GM12878 (cell line): Measurements from ENCODE around the gene MSI2. TPM values are rescaled to one million over a fixed set of nuclear protein-coding genes. Genes with fewer than 3 reads are reported as not detected.

ENCODE experiments used
- ATAC-seq: fragments of 200-7000 bp; cut with Tn5 transposase; 3 replicates; pipeline ENCODE4 v1.9.1; 2020; ENCODE audit warnings: mild to moderate bottlenecking, moderate library complexity
- BruUV-seq: library from RNA; stranded (reverse); fragments of 400-500 nt; replicated peaks from 2 replicates; lab custom pipeline; 2021; lab: Mats Ljungman, UMichigan
- CTCF ChIA-PET: fragments of 300-600 bp; sonication (Branson Sonifier 250); formaldehyde crosslinking; extraction: SDS; loops from one replicate; lab custom pipeline; 2021; ENCODE audit warnings: inconsistent platforms; lab: Yijun Ruan, JAX
- POLR2A ChIA-PET: fragments of 350-600 bp; formaldehyde crosslinking; extraction: SDS; loops from one replicate; lab custom pipeline; 2021; ENCODE audit warnings: inconsistent platforms; lab: Charles Lee
- RAD21 ChIA-PET: fragments of 300-600 bp; sonication (Branson Sonifier 250); formaldehyde crosslinking; loops from one replicate; lab custom pipeline; 2023; ENCODE audit warnings: antibody characterized with exemption; ENCODE audit not compliant: unreplicated experiment; lab: Charles Lee
- SMC1A ChIA-PET: fragments of 300-600 bp; sonication (Branson Sonifier 250); formaldehyde crosslinking; loops from one replicate; lab custom pipeline; 2023; ENCODE audit not compliant: unreplicated experiment, uncharacterized antibody; lab: Charles Lee
- DNase-seq: peaks from one replicate; pipeline ENCODE4 v3.0.0-alpha.2; 2011; ENCODE audit warnings: low read depth, low spot score
- FAIRE-seq: peaks from 3 replicates; lab custom pipeline; 2011; peaks lifted over from hg19 to GRCh38; lab: Jason Lieb, UNC
- H2AFZ ChIP-seq: 2 replicates; pipeline ENCODE4 v1.6.0; 2011; ENCODE audit warnings: low read depth, low read length, control low read depth; ENCODE audit not compliant: control insufficient read depth
- H3K27ac ChIP-seq: 2 replicates; pipeline ENCODE4 v1.5.1; 2011; ENCODE audit warnings: control low read depth; ENCODE audit not compliant: control insufficient read depth, insufficient read depth
- H3K27me3 ChIP-seq, 2 experiments: replicated peaks in 1 of 2; 2 replicates each; pipeline versions ENCODE4 v1.6.0 to v1.6.1; 2011; ENCODE audit warnings: low read length in 1 of 2; ENCODE audit not compliant: control insufficient read depth in 2 of 2, insufficient read depth in 2 of 2
- H3K36me3 ChIP-seq, 2 experiments: 2 replicates each; pipeline ENCODE4 v1.5.1; 2011; ENCODE audit warnings: low read length in 1 of 2; ENCODE audit not compliant: control insufficient read depth in 2 of 2, insufficient read depth in 2 of 2
- H3K4me1 ChIP-seq: 2 replicates; pipeline ENCODE4 v1.6.1; 2011; ENCODE audit warnings: mild to moderate bottlenecking, low read length, moderate library complexity, mixed read lengths; ENCODE audit not compliant: control insufficient read depth, insufficient read depth
- H3K4me2 ChIP-seq: 2 replicates; pipeline ENCODE4 v1.6.0; 2011; ENCODE audit warnings: control low read depth; ENCODE audit not compliant: control insufficient read depth, insufficient read depth
- H3K4me3 ChIP-seq: fragments of 200-600 bp; sonication (generic); 2 replicates; pipeline ENCODE4 v1.5.1; 2016
- H3K79me2 ChIP-seq: 2 replicates; pipeline ENCODE4 v1.6.0; 2011; ENCODE audit warnings: low read length; ENCODE audit not compliant: control insufficient read depth, insufficient read depth
- H3K9ac ChIP-seq: 2 replicates; pipeline ENCODE4 v1.8.0; 2011; ENCODE audit warnings: low read length, control low read depth, mixed read lengths; ENCODE audit not compliant: control insufficient read depth, insufficient read depth
- H3K9me3 ChIP-seq: replicated peaks from 3 replicates; pipeline ENCODE4 v1.5.1; 2011; ENCODE audit warnings: mild to moderate bottlenecking, low read length; ENCODE audit not compliant: control insufficient read depth, insufficient read depth
- H4K20me1 ChIP-seq: 2 replicates; pipeline ENCODE4 v1.6.0; 2011; ENCODE audit not compliant: control insufficient read depth, insufficient read depth
- BACH1 ChIP-seq: fragments of 450-650 bp; IDR thresholded peaks from 2 replicates; pipeline ENCODE4 v1.6.1; 2017; ENCODE audit warnings: mild to moderate bottlenecking, borderline replicate concordance
- CEBPB ChIP-seq, 2 experiments: fragments of 150-350 bp in 1 of 2; IDR thresholded peaks; 2 replicates each; pipeline ENCODE4 v1.6.1; 2012 to 2014; ENCODE audit warnings: low read depth in 2 of 2, low read length in 2 of 2, borderline replicate concordance in 1 of 2, inconsistent platforms in 1 of 2
- E2F8 ChIP-seq: fragments of 450-650 bp; IDR thresholded peaks from 2 replicates; pipeline ENCODE4 v1.6.1; 2018; ENCODE audit warnings: mild to moderate bottlenecking, low read depth, moderate library complexity; ENCODE audit not compliant: partially characterized antibody
- GATAD2B ChIP-seq: fragments of 450-650 bp; conservative IDR thresholded peaks from 2 replicates; pipeline ENCODE4 v1.6.1; 2017; ENCODE audit warnings: low read depth, mild to moderate bottlenecking, moderate library complexity
- HCFC1 ChIP-seq: fragments of 150-350 bp; IDR thresholded peaks from 2 replicates; pipeline ENCODE4 v1.6.1; 2014; ENCODE audit warnings: low read length
- KLF5 ChIP-seq: fragments of 450-650 bp; IDR thresholded peaks from 2 replicates; pipeline ENCODE4 v1.6.1; 2014; ENCODE audit warnings: mild to moderate bottlenecking; ENCODE audit not compliant: partially characterized antibody
- MEF2B ChIP-seq: fragments of 450-650 bp; IDR thresholded peaks from 2 replicates; pipeline ENCODE4 v1.6.1; 2018; ENCODE audit warnings: mild to moderate bottlenecking, moderate library complexity; ENCODE audit not compliant: partially characterized antibody, poor library complexity, severe bottlenecking
- MTA3 ChIP-seq: IDR thresholded peaks from 2 replicates; pipeline ENCODE4 v1.6.1; 2012; ENCODE audit warnings: low read length, inconsistent platforms, borderline replicate concordance
- SMAD1 ChIP-seq: fragments of 450-650 bp; IDR thresholded peaks from 2 replicates; pipeline ENCODE4 v1.6.1; 2018; ENCODE audit warnings: mild to moderate bottlenecking, low read depth; ENCODE audit not compliant: partially characterized antibody
- SREBF2 ChIP-seq: IDR thresholded peaks from 2 replicates; pipeline ENCODE4 v1.6.1; 2012; ENCODE audit warnings: mild to moderate bottlenecking, low read length
- WGBS: methylation state at CpG from one replicate; pipeline ENCODE4 v1.1.6; 2016; ENCODE audit warnings: low lambda C conversion rate; ENCODE audit not compliant: insufficient replicate concordance, insufficient coverage; ENCODE audit errors: missing lambda C conversion rate; 5-methylcytosine and 5-hydroxymethylcytosine counted together
- in situ Hi-C: fragments of 300-500 bp; cut with MboI; formaldehyde crosslinking; loops from 9 replicates; pipeline ENCODE4 v1.14.3; 2018; ENCODE audit warnings: mixed read lengths
- intact Hi-C: fragments of 100-400 bp; cut with micrococcal nuclease; formaldehyde crosslinking; loops from one replicate; pipeline ENCODE4 v1.14.2; 2022; ENCODE audit not compliant: unreplicated experiment
- polyA plus RNA-seq, 11 experiments: library from polyadenylated mRNA; depleted of rRNA in 4 of 11; unstranded in 6 of 11; stranded (reverse) in 5 of 11; fragments of >200 nt; fragmentation: Nextera tagmentation in 4 of 11; fragmentation: Illumina TruSeq in 1 of 11; extraction: Ambion mirVana in 4 of 11; extraction: Trizol in 1 of 11; gene quantifications; 1 replicate in 1 of 11; 2 replicates in 10 of 11; pipeline versions ENCODE4 v1.2.1 to v1.2.3, GENCODE V29; 2011 to 2016; ENCODE audit warnings: inconsistent platforms in 2 of 11, missing spikeins in 2 of 11, low read depth in 1 of 11
- total RNA-seq, 4 experiments: library from RNA; depleted of rRNA in 3 of 4; stranded (reverse); fragments of >200 nt in 3 of 4; fragmentation: Illumina TruSeq in 1 of 4; extraction: Trizol in 1 of 4; gene quantifications; 2 replicates each; pipeline versions ENCODE4 v1.2.1 to v1.2.3, GENCODE V29; 2013 to 2021

The MSI2 gene
- total and polyA plus RNA-seq, 10 of the 15 experiments (the other 5 are each of a cell fraction or from before 2014, with no cell fraction given) = 6.1 to 76.1 (median 42.0) TPM

DNA sequence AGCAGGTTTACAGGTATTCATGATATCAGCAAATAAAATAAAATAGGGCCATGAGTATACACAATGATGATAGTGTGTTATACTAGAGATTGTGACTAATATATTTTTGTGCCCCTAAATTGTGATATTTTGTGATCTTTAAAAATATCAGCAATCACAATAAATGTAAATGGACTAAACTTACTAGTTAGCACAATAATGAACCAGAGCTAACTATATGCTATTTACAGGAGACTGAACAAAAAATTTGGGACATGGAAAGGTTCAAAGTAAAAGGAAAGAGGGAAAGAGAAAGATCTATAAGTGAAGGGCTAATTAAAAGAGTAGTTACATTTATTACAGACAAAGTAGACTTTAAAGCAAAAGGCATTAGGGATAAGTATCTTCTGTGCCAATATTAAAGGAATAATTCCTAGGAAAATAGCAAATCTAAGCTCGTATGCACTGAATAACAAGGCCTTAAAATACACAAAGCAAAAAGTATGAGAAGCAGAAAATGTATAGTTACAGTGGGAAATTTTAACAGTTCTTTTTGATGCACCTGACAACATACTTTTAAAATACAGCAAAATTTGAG is 5.0 kb upstream of the MSI2 start (continued):
- no peak for TF ChIP-seq E2F8
- no peak for TF ChIP-seq GATAD2B

DNA sequence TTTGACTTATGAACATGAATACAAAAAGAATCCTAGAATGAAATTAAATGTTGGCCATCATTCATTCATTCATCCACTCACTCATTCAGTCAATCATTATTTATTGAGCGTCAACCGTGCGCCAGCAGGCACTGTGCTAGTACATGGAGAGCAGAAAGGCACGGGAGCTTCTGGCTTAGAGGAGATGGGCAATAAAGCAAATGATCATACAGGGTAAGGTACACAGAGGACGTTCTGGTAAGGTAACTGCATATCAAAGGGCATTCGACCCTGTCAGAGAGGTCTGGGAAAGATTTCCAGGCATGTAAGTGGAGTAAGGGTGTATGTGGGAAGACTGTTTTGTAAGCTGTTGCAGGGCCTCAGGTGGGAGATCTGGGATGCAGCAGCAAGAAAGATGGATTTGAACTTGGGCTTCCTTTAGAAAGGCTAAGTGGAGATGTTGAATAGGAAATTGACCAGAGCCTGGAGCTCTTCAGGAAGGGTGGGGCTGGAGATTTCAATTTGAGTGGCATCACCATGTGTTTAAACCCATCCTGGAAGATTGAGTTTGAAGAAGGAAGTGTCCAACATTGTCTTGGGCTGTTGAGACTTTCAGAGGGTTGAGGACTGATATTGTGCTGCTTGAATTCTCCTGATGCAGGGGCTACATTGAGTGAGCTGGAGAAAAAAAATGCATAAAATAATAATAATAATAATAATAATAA is 2.8 kb upstream of the MSI2 start:
- DNase-seq = no peak
- Histone ChIP-seq H2AFZ (no peak overlapping the region), H4K20me1 (no peaks in the 10 kb centered on the region), H3K9me3 (no peaks in the 10 kb centered on the region; the same call in 2 of the 3 replicates), H3K9ac (no peak overlapping the region), H3K36me3 (no peaks in the 10 kb centered on the region), H3K4me2 (no peak overlapping the region), H3K4me3 (no peak overlapping the region), H3K27me3 (no peaks in the 10 kb centered on the region), H3K4me1 (peaks cover 3% of the 10 kb centered on the region; the same call in 1 of the 2 replicates), H3K79me2 (peaks cover 15% of the 10 kb centered on the region), H3K27ac (no peak overlapping the region)
- no peak for ATAC-seq
- ChIA-PET SMC1A (interaction anchor here (1.1 to 2.9 kb wide), 8 partner anchors 10 to 282 kb away, joined by 3 to 13 read pairs (median 5); no protein-coding TSS in a partner anchor), RAD21 (interaction anchor here (2.2 kb wide), 1 partner anchor 10 kb away, joined by 13 read pairs; no protein-coding TSS in a partner anchor), POLR2A (interaction anchor here (0.5 to 1.3 kb wide), 2 partner anchors 10 to 159 kb away, joined by 3 to 6 read pairs; no protein-coding TSS in a partner anchor), CTCF (interaction anchor here (0.6 to 3.1 kb wide), 3 partner anchors 10 to 718 kb away, joined by 3 to 26 read pairs (median 3); no protein-coding TSS in a partner anchor)
- WGBS = 73% methylated on average over 6 of the region's 6 CpGs
- intact Hi-C loops (no loop called here), in situ Hi-C loops (no loop called here)
- no TSS peak for BruUV-seq
- no peak for FAIRE-seq
- TF ChIP-seq BACH1 (no peak), MTA3 (no peak), CEBPB (IDR thresholded peaks at IDR 0.05; ENCODE audit: borderline replicate concordance in 1 of 2, low read depth in 2 of 2, low read length in 2 of 2) (no peak), HCFC1 (no peak), SREBF2 (no peak), MEF2B (no peak), KLF5 (no peak), SMAD1 (no peak)
